HepG2 (cell line): ENCODE results near the gene NDNF. TPM values are rescaled to one million over a fixed set of nuclear protein-coding genes. Genes with fewer than 3 reads are reported as not detected.

Experiments
- ATAC-seq: fragments of 200-7000 bp; cut with Tn5 transposase; 3 replicates; pipeline ENCODE4 v1.9.1; 2020; ENCODE audit warnings: mild to moderate bottlenecking, moderate library complexity
- BruUV-seq: library from RNA; stranded (reverse); fragments of 400-500 nt; replicated peaks from 2 replicates; lab custom pipeline; 2021; lab: Mats Ljungman, UMichigan
- CTCF ChIA-PET: fragments of 300-600 bp; formaldehyde crosslinking; extraction: SDS; loops from one replicate; lab custom pipeline; 2021; ENCODE audit warnings: low total read pairs, inconsistent platforms, low intra/inter-chr PET ratio; lab: Yijun Ruan, JAX
- POLR2A ChIA-PET: fragments of 350-600 bp; sonication (Branson Sonifier 250); formaldehyde crosslinking; loops from one replicate; lab custom pipeline; 2020; ENCODE audit warnings: antibody characterized with exemption, inconsistent platforms; lab: Yijun Ruan, JAX
- DNase-seq: peaks from one replicate; pipeline ENCODE4 v3.0.0-alpha.2; 2015; ENCODE audit warnings: low spot score
- FAIRE-seq: peaks from 3 replicates; lab custom pipeline; 2011; peaks lifted over from hg19 to GRCh38; lab: Jason Lieb, UNC
- H2AFZ ChIP-seq: one replicate; pipeline ENCODE4 v1.6.1; 2011; ENCODE audit warnings: low read length, inconsistent platforms
- H3K27ac ChIP-seq: fragments of 300-600 bp; 3 replicates; pipeline ENCODE4 v1.8.0; 2011; ENCODE audit warnings: mixed run types, mild to moderate bottlenecking, mixed read lengths, low read length, inconsistent platforms; ENCODE audit not compliant: insufficient read depth; ENCODE audit errors: extremely low read length
- H3K27me3 ChIP-seq, 2 experiments: fragments of 200-600 bp in 1 of 2; 2 replicates in 1 of 2; 3 replicates in 1 of 2; pipeline versions ENCODE4 v1.6.0 to v1.8.0; 2011; ENCODE audit warnings: low read length in 2 of 2, mild to moderate bottlenecking in 2 of 2, moderate library complexity in 2 of 2, inconsistent platforms in 1 of 2; ENCODE audit not compliant: insufficient read depth in 2 of 2, control insufficient read depth in 1 of 2
- H3K36me3 ChIP-seq, 2 experiments: fragments of 200-600 bp in 1 of 2; replicated peaks in 1 of 2; 2 replicates in 1 of 2; 3 replicates in 1 of 2; pipeline versions ENCODE4 v1.5.1 to v1.8.0; 2011; ENCODE audit warnings: low read length in 2 of 2, inconsistent platforms in 1 of 2; ENCODE audit not compliant: insufficient read depth in 2 of 2, control insufficient read depth in 1 of 2
- H3K4me1 ChIP-seq: 2 replicates; pipeline ENCODE4 v1.5.1; 2012; ENCODE audit warnings: low read length, inconsistent platforms; ENCODE audit not compliant: insufficient read depth
- H3K4me2 ChIP-seq: 2 replicates; pipeline ENCODE4 v1.6.0; 2011; ENCODE audit warnings: low read depth, low read length, inconsistent platforms
- H3K4me3 ChIP-seq, 3 experiments: fragments of 200-600 bp in 1 of 3; sonication (generic), shearing (Covaris generic) in 1 of 3; replicated peaks in 1 of 3; 2 replicates each; pipeline ENCODE4 v1.5.1; 2011 to 2016; ENCODE audit warnings: low read length in 3 of 3, inconsistent platforms in 2 of 3, low read depth in 2 of 3, mild to moderate bottlenecking in 2 of 3, control low read depth in 1 of 3, mixed read lengths in 1 of 3; ENCODE audit not compliant: insufficient read depth in 1 of 3
- H3K79me2 ChIP-seq: one replicate; pipeline ENCODE4 v1.6.1; 2011; ENCODE audit warnings: low read length, inconsistent platforms; ENCODE audit not compliant: insufficient read depth
- H3K9ac ChIP-seq: 2 replicates; pipeline ENCODE4 v1.6.0; 2011; ENCODE audit warnings: mild to moderate bottlenecking, low read depth, low read length, inconsistent platforms; ENCODE audit not compliant: insufficient read depth
- H3K9me3 ChIP-seq: 2 replicates; pipeline ENCODE4 v1.5.1; 2012; ENCODE audit warnings: mild to moderate bottlenecking, low read length
- H4K20me1 ChIP-seq: 2 replicates; pipeline ENCODE4 v1.6.0; 2011; ENCODE audit warnings: inconsistent platforms, mild to moderate bottlenecking, low read length, moderate library complexity; ENCODE audit not compliant: insufficient read depth
- BRCA1 ChIP-seq: sonication (generic); formaldehyde crosslinking; IDR thresholded peaks from 2 replicates; pipeline ENCODE4 v1.4.0; 2020; ENCODE audit warnings: missing genetic modification reagents
- ERF ChIP-seq: IDR thresholded peaks from 2 replicates; pipeline ENCODE4 v1.6.1; 2018; ENCODE audit warnings: missing biosample characterization, missing genetic modification reagents
- FOXK1 ChIP-seq: sonication (generic); formaldehyde crosslinking; IDR thresholded peaks from 2 replicates; pipeline ENCODE4 v1.4.0; 2020; ENCODE audit warnings: low read depth, missing genetic modification reagents, borderline replicate concordance
- KMT2A ChIP-seq: sonication (generic); formaldehyde crosslinking; IDR thresholded peaks from 2 replicates; pipeline ENCODE4 v1.4.0; 2020; ENCODE audit warnings: missing genetic modification reagents
- MED1 ChIP-seq: sonication (generic); formaldehyde crosslinking; IDR thresholded peaks from 2 replicates; pipeline ENCODE4 v1.4.0; 2020; ENCODE audit warnings: missing genetic modification reagents
- ONECUT2 ChIP-seq: sonication (generic); formaldehyde crosslinking; IDR thresholded peaks from 2 replicates; pipeline ENCODE4 v1.4.0; 2020; ENCODE audit warnings: missing genetic modification reagents
- SAP130 ChIP-seq: IDR thresholded peaks from 2 replicates; pipeline ENCODE4 v1.6.1; 2016; ENCODE audit warnings: low read depth
- TGIF2 ChIP-seq: IDR thresholded peaks from 2 replicates; pipeline ENCODE4 v1.6.1; 2016; ENCODE audit warnings: control low read depth, missing compliant biosample characterization
- ZBTB7B ChIP-seq: sonication (generic); formaldehyde crosslinking; IDR thresholded peaks from 2 replicates; pipeline ENCODE4 v1.4.0; 2020; ENCODE audit warnings: missing genetic modification reagents
- ZNF468 ChIP-seq: sonication (generic); formaldehyde crosslinking; IDR thresholded peaks from 2 replicates; pipeline ENCODE4 v1.8.0; 2022; ENCODE audit warnings: mild to moderate bottlenecking, moderate library complexity, missing genetic modification reagents
- ZNF598 ChIP-seq: sonication (generic); formaldehyde crosslinking; IDR thresholded peaks from 2 replicates; pipeline ENCODE4 v1.5.1; 2020; ENCODE audit warnings: mild to moderate bottlenecking, missing genetic modification reagents, borderline replicate concordance
- ZNF660 ChIP-seq: sonication (generic); formaldehyde crosslinking; IDR thresholded peaks from 2 replicates; pipeline ENCODE4 v1.5.1; 2020; ENCODE audit warnings: mild to moderate bottlenecking, low read depth, missing genetic modification reagents, borderline replicate concordance
- ZNF761 ChIP-seq: sonication (generic); formaldehyde crosslinking; conservative IDR thresholded peaks from 2 replicates; pipeline ENCODE4 v1.4.0; 2020; ENCODE audit warnings: mild to moderate bottlenecking, missing genetic modification reagents
- WGBS: methylation state at CpG from one replicate; pipeline ENCODE4 v1.1.6; 2017; ENCODE audit warnings: low lambda C conversion rate; 5-methylcytosine and 5-hydroxymethylcytosine counted together
- in situ Hi-C: cut with HindIII; loops from 2 replicates; pipeline ENCODE4 v1.10.0; 2017; ENCODE audit warnings: low pct_unique_long_range_greater_than_20kb; ENCODE audit not compliant: extremely low pct_ligation_motif_present
- intact Hi-C: fragments of 100-400 bp; cut with micrococcal nuclease; formaldehyde crosslinking; loops from one replicate; pipeline ENCODE4 v1.10.0; 2022; ENCODE audit not compliant: unreplicated experiment
- polyA plus RNA-seq, 8 experiments: library from polyadenylated mRNA; depleted of rRNA in 3 of 8; stranded (reverse) in 7 of 8; unstranded in 1 of 8; fragments of >200 nt; fragmentation: Illumina TruSeq in 4 of 8; extraction: Trizol in 4 of 8; gene quantifications; 2 replicates each; pipeline versions ENCODE4 v1.2.1 to v1.2.3, GENCODE V29; 2011 to 2016; ENCODE audit warnings: low read depth in 4 of 8, missing spikeins in 1 of 8, mixed read lengths in 1 of 8; ENCODE audit not compliant: insufficient read depth in 1 of 8
- total RNA-seq, 5 experiments: library from RNA; depleted of rRNA; stranded (reverse); fragments of >200 nt; fragmentation: Illumina TruSeq; extraction: Trizol; gene quantifications; 2 replicates each; pipeline ENCODE4 v1.2.3, GENCODE V29; 2016; ENCODE audit warnings: low read depth in 1 of 5
- TF ChIP-seq, protein P1 (sequence below): IDR thresholded peaks from 2 replicates; pipeline ENCODE4 v1.4.0; 2020; ENCODE audit warnings: mild to moderate bottlenecking, missing genetic modification reagents
- TF ChIP-seq, protein P2 (sequence below): sonication (generic); formaldehyde crosslinking; IDR thresholded peaks from 2 replicates; pipeline ENCODE4 v1.4.0; 2020; ENCODE audit warnings: missing genetic modification reagents, borderline replicate concordance

Gene NDNF
- total and polyA plus RNA-seq, 2 of the 13 experiments (the other 11 are each of a cell fraction or from before 2014, with no cell fraction given) = not detected

DNA sequence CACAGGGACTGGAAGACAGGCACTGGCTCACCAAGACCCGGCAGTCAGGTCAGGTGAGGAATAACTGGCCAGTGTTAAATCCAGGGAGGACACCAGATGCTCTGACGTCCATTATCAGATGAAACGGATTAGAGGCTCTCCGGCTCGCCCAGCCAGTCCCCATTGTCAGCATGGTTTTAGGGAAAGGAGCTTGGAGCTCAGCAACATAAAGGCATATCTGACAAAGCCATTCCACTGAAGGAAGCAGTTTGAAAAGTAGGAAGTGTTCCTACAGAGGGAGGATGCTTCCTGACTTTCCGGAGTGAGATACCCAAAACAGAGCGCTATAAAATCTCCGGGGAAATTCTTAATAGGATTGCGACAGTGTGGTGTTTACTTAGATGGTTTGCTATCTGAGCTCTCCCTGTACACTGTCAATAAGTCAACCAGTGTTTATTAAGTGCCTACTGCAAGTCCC, 14.8 kb downstream of the NDNF start:
- Histone ChIP-seq H3K27ac (no peak overlapping the region), H3K4me2 (no peak overlapping the region)
- DNase-seq = no peak
- TF ChIP-seq KMT2A = no peak
- no peak for TF ChIP-seq TGIF2 (CRISPR knock-in tag)
- TF ChIP-seq ZNF598 (CRISPR knock-in tag) = no peak
- no peak for TF ChIP-seq ZNF761 (CRISPR knock-in tag)
- TF ChIP-seq ERF (CRISPR knock-in tag) = no peak
- TF ChIP-seq ZBTB7B (CRISPR knock-in tag) = no peak
- TF ChIP-seq FOXK1 (CRISPR knock-in tag) = no peak
- TF ChIP-seq ZNF468 = no peak
- TF ChIP-seq, all 625 proteins: peak for 0
- Histone ChIP-seq H2AFZ (no peak overlapping the region), H3K9ac (no peak overlapping the region), H4K20me1 (no peaks in the 10 kb centered on the region), H3K4me1 (no peaks in the 10 kb centered on the region), H3K36me3 (no peaks in the 10 kb centered on the region), H3K79me2 (no peaks in the 10 kb centered on the region), H3K27me3 (no peaks in the 10 kb centered on the region), H3K4me3 (no peak overlapping the region), H3K9me3 (no peaks in the 10 kb centered on the region)
- BruUV-seq = no TSS peak
- intact Hi-C loops = no loop called here
- ChIA-PET CTCF (no interaction called here), POLR2A (no interaction called here)
- FAIRE-seq (no peak), ATAC-seq (no peak)
- WGBS = 4% methylated on average over 9 of the region's 9 CpGs
- in situ Hi-C loops = no loop called here

DNA sequence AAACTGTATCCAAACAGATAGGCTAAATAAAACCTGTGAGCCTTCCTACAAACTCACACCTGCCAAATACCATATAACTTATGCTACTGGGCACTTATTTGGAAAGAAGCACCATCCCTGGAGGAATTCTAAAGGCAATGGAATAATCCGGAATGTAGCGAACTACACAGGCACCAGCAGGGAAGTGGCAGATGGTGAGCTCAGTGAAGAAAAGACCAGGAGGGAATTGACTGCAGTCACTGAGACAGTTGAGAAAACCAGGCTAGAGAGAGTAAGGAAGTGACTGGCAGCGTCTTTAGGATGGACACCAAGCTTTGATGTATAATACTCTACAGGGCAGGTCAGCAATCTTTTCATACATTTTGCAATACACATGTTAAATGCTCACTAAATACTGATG, 16.3 kb downstream of the NDNF start:
- POLR2A ChIA-PET = no interaction called here
- intact Hi-C loops = no loop called here
- DNase-seq (no peak), FAIRE-seq (no peak), ATAC-seq (no peak)
- 8% methylated on average over 3 of the region's 3 CpGs for WGBS
- Histone ChIP-seq H3K4me2 (no peak overlapping the region), H2AFZ (no peak overlapping the region), H3K9ac (no peak overlapping the region), H3K79me2 (no peaks in the 10 kb centered on the region), H3K27ac (no peak overlapping the region), H4K20me1 (no peaks in the 10 kb centered on the region), H3K4me1 (no peaks in the 10 kb centered on the region), H3K27me3 (no peaks in the 10 kb centered on the region), H3K4me3 (no peak overlapping the region), H3K36me3 (no peaks in the 10 kb centered on the region), H3K9me3 (no peaks in the 10 kb centered on the region)
- in situ Hi-C loops = no loop called here
- no TSS peak for BruUV-seq
- CTCF ChIA-PET = no interaction called here
- TF ChIP-seq SAP130 (no peak), BRCA1 (no peak), ZNF468 (no peak), MED1 (no peak), ZNF660 (CRISPR knock-in tag) (no peak), ONECUT2 (no peak)
- TF ChIP-seq, protein P1, sequence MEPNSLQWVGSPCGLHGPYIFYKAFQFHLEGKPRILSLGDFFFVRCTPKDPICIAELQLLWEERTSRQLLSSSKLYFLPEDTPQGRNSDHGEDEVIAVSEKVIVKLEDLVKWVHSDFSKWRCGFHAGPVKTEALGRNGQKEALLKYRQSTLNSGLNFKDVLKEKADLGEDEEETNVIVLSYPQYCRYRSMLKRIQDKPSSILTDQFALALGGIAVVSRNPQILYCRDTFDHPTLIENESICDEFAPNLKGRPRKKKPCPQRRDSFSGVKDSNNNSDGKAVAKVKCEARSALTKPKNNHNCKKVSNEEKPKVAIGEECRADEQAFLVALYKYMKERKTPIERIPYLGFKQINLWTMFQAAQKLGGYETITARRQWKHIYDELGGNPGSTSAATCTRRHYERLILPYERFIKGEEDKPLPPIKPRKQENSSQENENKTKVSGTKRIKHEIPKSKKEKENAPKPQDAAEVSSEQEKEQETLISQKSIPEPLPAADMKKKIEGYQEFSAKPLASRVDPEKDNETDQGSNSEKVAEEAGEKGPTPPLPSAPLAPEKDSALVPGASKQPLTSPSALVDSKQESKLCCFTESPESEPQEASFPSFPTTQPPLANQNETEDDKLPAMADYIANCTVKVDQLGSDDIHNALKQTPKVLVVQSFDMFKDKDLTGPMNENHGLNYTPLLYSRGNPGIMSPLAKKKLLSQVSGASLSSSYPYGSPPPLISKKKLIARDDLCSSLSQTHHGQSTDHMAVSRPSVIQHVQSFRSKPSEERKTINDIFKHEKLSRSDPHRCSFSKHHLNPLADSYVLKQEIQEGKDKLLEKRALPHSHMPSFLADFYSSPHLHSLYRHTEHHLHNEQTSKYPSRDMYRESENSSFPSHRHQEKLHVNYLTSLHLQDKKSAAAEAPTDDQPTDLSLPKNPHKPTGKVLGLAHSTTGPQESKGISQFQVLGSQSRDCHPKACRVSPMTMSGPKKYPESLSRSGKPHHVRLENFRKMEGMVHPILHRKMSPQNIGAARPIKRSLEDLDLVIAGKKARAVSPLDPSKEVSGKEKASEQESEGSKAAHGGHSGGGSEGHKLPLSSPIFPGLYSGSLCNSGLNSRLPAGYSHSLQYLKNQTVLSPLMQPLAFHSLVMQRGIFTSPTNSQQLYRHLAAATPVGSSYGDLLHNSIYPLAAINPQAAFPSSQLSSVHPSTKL (CRISPR knock-in tag) = no peak
- TF ChIP-seq, protein P2, sequence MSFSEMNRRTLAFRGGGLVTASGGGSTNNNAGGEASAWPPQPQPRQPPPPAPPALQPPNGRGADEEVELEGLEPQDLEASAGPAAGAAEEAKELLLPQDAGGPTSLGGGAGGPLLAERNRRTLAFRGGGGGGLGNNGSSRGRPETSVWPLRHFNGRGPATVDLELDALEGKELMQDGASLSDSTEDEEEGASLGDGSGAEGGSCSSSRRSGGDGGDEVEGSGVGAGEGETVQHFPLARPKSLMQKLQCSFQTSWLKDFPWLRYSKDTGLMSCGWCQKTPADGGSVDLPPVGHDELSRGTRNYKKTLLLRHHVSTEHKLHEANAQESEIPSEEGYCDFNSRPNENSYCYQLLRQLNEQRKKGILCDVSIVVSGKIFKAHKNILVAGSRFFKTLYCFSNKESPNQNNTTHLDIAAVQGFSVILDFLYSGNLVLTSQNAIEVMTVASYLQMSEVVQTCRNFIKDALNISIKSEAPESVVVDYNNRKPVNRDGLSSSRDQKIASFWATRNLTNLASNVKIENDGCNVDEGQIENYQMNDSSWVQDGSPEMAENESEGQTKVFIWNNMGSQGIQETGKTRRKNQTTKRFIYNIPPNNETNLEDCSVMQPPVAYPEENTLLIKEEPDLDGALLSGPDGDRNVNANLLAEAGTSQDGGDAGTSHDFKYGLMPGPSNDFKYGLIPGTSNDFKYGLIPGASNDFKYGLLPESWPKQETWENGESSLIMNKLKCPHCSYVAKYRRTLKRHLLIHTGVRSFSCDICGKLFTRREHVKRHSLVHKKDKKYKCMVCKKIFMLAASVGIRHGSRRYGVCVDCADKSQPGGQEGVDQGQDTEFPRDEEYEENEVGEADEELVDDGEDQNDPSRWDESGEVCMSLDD (CRISPR knock-in tag) = no peak
